ENCODE results near the gene MTHFD1L. TPM values are rescaled to one million over a fixed set of nuclear protein-coding genes. Genes with fewer than 3 reads are reported as not detected.

The MTHFD1L gene
- polyA plus RNA-seq, 3 donors, result 0.25 to 1.3 (median 0.39) TPM

DNA sequence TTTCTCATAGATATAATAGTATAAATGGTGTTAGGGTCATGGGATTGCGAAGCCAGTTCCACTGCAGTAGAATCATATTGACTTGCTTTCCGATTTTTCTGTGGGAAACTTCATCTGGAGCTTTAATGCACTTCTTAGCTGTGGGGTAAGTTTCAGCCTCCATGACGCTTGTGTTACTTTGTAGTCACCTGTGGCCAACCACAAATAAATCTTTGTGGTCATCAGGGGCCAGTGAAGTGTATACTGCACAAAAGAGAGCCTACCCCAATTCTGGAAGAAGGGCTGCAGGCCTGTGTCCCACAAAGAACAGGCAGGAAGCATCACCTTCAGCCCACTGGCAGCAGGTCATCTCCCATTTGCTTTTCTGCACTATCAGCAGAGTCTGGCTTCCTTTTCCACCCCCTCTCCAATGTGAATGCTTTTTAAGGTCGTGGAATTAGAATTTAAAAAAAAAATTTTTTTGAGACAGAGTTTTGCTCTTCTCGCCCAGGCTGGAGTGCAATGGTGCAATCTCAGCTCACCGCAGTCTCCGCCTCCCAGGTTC, 32.0 kb downstream of the MTHFD1L start:
- peaks cover 18% of the 10 kb centered on the region for H3K4me1 Mint-ChIP-seq
- no peak overlapping the region for H3K4me3 ChIP-seq (replicated peaks in 1 of 3; ENCODE audit: low read depth in 2 of 3, low read length in 3 of 3)
- no peak overlapping the region for H3K9ac ChIP-seq (ENCODE audit: insufficient read depth, low read length, poor library complexity, severe bottlenecking)
- H3K36me3 ChIP-seq (replicated peaks in 1 of 2; ENCODE audit: control insufficient read depth in 1 of 2, insufficient read depth in 2 of 2, low read length in 2 of 2), result no peaks in the 10 kb centered on the region
- no peak overlapping the region for H3K27ac ChIP-seq (ENCODE audit: low read depth in 1 of 2, low read length in 2 of 2)
- no peaks in the 10 kb centered on the region for H3K27me3 ChIP-seq (ENCODE audit: control insufficient read depth in 2 of 2, insufficient read depth in 2 of 2, low read length in 2 of 2)
- no peaks in the 10 kb centered on the region for H4K20me1 ChIP-seq (ENCODE audit: insufficient read depth, low read length)
- TF ChIP-seq, protein P1, sequence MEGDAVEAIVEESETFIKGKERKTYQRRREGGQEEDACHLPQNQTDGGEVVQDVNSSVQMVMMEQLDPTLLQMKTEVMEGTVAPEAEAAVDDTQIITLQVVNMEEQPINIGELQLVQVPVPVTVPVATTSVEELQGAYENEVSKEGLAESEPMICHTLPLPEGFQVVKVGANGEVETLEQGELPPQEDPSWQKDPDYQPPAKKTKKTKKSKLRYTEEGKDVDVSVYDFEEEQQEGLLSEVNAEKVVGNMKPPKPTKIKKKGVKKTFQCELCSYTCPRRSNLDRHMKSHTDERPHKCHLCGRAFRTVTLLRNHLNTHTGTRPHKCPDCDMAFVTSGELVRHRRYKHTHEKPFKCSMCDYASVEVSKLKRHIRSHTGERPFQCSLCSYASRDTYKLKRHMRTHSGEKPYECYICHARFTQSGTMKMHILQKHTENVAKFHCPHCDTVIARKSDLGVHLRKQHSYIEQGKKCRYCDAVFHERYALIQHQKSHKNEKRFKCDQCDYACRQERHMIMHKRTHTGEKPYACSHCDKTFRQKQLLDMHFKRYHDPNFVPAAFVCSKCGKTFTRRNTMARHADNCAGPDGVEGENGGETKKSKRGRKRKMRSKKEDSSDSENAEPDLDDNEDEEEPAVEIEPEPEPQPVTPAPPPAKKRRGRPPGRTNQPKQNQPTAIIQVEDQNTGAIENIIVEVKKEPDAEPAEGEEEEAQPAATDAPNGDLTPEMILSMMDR (IDR thresholded peaks at IDR 0.05), result no peak
- H3K27ac Mint-ChIP-seq, result no peak overlapping the region
- intact Hi-C loops (cut with micrococcal nuclease), result loop anchor here in 1 of 2 donors (10.0 kb wide), 1 partner anchor 97 kb away; no protein-coding TSS in a partner anchor
- no peaks in the 10 kb centered on the region for H3K79me2 ChIP-seq (ENCODE audit: insufficient read depth, low read length)
- peaks cover 0 to 1% (median 0%) of the 10 kb centered on the region in 3 donors for H3K27me3 Mint-ChIP-seq (ENCODE audit: low read depth in 3 of 3)
- H3K4me2 ChIP-seq (replicated peaks; ENCODE audit: extremely low read depth, low read length, poor library complexity, severe bottlenecking), result no peak overlapping the region
- no peaks in the 10 kb centered on the region for H3K9me3 ChIP-seq (replicated peaks in 1 of 2; ENCODE audit: control insufficient read depth in 1 of 2, insufficient read depth in 1 of 2, low read length in 2 of 2)
- no peak overlapping the region for H2AFZ ChIP-seq (ENCODE audit: insufficient read depth, low read depth, low read length, poor library complexity, severe bottlenecking)
- H3K4me3 Mint-ChIP-seq, result no peak overlapping the region
- WGBS (ENCODE audit: insufficient coverage), result 90% methylated on average over 2 of the region's 7 CpGs
- H3K9me3 Mint-ChIP-seq, result no peaks in the 10 kb centered on the region
- no peak for DNase-seq
- H3K4me1 ChIP-seq (ENCODE audit: control insufficient read depth in 1 of 2, insufficient read depth in 2 of 2, low read length in 2 of 2), result peaks cover 0 to 3% of the 10 kb centered on the region in 2 donors
- peaks cover 0 to 2% of the 10 kb centered on the region in 2 donors for H3K36me3 Mint-ChIP-seq

DNA sequence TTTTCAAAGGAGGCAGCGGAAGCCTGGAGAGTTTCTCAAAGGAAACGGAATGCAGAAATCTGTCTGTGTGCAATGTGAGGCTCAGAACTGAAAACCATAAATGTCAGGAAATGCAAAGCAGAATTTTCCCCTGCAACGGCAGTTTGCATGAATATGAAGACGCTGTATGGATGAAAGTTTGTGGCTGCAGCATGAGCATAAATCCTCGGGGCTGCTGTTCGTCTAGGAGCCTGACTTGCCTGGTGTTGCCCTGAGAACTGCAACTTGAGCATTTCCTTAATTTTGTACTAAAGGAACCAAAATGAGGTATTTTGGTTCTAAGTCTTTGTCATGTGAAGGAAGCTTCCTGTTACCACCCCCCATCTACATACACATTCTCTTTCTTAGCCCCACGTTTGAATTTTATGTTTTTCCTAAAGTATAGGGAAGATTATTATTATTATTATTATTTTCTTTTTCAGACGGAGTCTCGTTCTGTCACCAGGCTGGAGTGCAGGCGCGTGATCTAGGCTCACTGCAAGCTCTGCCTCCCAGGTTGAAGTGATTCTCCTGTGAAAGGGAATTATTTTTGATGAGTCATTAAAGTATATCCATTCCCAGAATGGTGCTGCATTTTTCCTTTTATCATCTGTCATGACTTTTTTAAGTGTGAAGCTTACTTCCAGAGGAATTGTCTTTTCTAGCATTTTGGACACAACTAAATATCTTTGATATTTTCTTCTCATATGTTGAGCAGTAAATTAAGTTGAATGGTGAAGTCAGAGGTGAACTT, 33.1 kb downstream of the MTHFD1L start:
- Histone ChIP-seq H3K4me1 (ENCODE audit: control insufficient read depth in 1 of 2, insufficient read depth in 2 of 2, low read length in 2 of 2) (peaks cover 0 to 3% of the 10 kb centered on the region in 2 donors), H3K36me3 (replicated peaks in 1 of 2; ENCODE audit: control insufficient read depth in 1 of 2, insufficient read depth in 2 of 2, low read length in 2 of 2) (no peaks in the 10 kb centered on the region), H3K9me3 (replicated peaks in 1 of 2; ENCODE audit: control insufficient read depth in 1 of 2, insufficient read depth in 1 of 2, low read length in 2 of 2) (no peaks in the 10 kb centered on the region), H3K79me2 (ENCODE audit: insufficient read depth, low read length) (no peaks in the 10 kb centered on the region), H3K4me2 (replicated peaks; ENCODE audit: extremely low read depth, low read length, poor library complexity, severe bottlenecking) (no peak overlapping the region), H4K20me1 (ENCODE audit: insufficient read depth, low read length) (no peaks in the 10 kb centered on the region), H2AFZ (ENCODE audit: insufficient read depth, low read depth, low read length, poor library complexity, severe bottlenecking) (no peak overlapping the region), H3K9ac (ENCODE audit: insufficient read depth, low read length, poor library complexity, severe bottlenecking) (no peak overlapping the region), H3K4me3 (replicated peaks in 1 of 3; ENCODE audit: low read depth in 2 of 3, low read length in 3 of 3) (no peak overlapping the region), H3K27ac (ENCODE audit: low read depth in 1 of 2, low read length in 2 of 2) (no peak overlapping the region), H3K27me3 (ENCODE audit: control insufficient read depth in 2 of 2, insufficient read depth in 2 of 2, low read length in 2 of 2) (no peaks in the 10 kb centered on the region)
- DNase-seq, result no peak
- Mint-ChIP-seq H3K27me3 (ENCODE audit: low read depth in 3 of 3) (no peaks in the 10 kb centered on the region), H3K4me1 (peaks cover 18% of the 10 kb centered on the region), H3K9me3 (no peaks in the 10 kb centered on the region), H3K4me3 (peak overlapping the region in 1 of 2 donors; percentile 24), H3K36me3 (peaks cover 0 to 2% of the 10 kb centered on the region in 2 donors), H3K27ac (peak overlapping the region in 2 of 7 donors; percentile 32 to 57)
- intact Hi-C loops (cut with micrococcal nuclease), result loop anchor here in 1 of 2 donors (10.0 kb wide), 1 partner anchor 96 kb away; no protein-coding TSS in a partner anchor
- TF ChIP-seq, protein P1 (IDR thresholded peaks at IDR 0.05), result no peak
- WGBS (ENCODE audit: insufficient coverage), result 34% methylated on average over 5 of the region's 11 CpGs

Measured in CD14-positive monocyte (primary cell).